ENCODE results near the gene EXOSC6.
"Not testable (repeated sequence)": the region's sequence is repeated elsewhere in the genome, so short reads cannot be mapped to it uniquely, and the experiment has no call there.

Gene EXOSC6

GRCh38 chr16:70198230-70198629 is 53.5 kb downstream of the EXOSC6 start:
- DNase-seq, result not testable (repeated sequence)

- not testable (repeated sequence) for DNase-seq
Observed at GRCh38 chr16:70197611-70198010, 54.1 kb downstream of the EXOSC6 start.
